ENCODE results near the gene PSMD9.

- TF ChIP-seq CTCF (conservative IDR thresholded peaks at IDR 0.05; ENCODE audit: low read depth, low read length), result no peak
- no peak for TF ChIP-seq EZH2 (IDR thresholded peaks at IDR 0.05; ENCODE audit: borderline replicate concordance, low read depth, low read length, poor library complexity, severe bottlenecking)
These were observed 64.6 kb downstream of the PSMD9 start for GRCh38 chr12:121953117-121953692.
